Left kidney (tissue), 2 donors: Measurements from ENCODE around the gene LMF2. TPM values are rescaled to one million over a fixed set of nuclear protein-coding genes. Genes with fewer than 3 reads are reported as not detected.

Experiments used
- DNase-seq: peaks from one replicate; pipeline ENCODE4 v3.0.0-alpha.2; 2013
- polyA plus RNA-seq: library from polyadenylated mRNA; unstranded; fragments of 120-200 nt; gene quantifications from one replicate; pipeline ENCODE4 v1.2.1, GENCODE V29; 2013; ENCODE audit not compliant: insufficient read length

LMF2 gene
- polyA plus RNA-seq, 1 donor, result 36.1 TPM

DNA sequence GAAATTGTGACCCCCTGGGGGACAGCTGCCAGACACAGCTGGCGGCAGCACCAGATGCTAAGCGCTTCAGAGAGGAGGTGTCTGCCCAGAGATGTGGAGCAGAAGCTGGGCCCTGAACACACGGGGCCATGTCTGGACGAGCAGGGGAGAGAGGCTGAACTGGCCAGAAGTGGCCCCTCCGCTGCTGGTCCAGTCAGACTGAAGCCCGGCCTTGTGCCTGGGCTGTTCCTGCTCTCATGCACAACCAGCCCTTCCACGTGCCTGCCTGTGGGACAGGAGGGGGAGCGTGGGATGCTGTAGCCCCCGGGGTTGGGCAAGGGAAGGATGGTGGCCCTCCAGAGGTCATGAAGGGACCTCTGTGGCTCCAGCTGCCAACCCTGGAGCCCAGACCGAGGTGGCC lies 24.4 kb downstream of the LMF2 start:
- DNase-seq, result no peak

DNA sequence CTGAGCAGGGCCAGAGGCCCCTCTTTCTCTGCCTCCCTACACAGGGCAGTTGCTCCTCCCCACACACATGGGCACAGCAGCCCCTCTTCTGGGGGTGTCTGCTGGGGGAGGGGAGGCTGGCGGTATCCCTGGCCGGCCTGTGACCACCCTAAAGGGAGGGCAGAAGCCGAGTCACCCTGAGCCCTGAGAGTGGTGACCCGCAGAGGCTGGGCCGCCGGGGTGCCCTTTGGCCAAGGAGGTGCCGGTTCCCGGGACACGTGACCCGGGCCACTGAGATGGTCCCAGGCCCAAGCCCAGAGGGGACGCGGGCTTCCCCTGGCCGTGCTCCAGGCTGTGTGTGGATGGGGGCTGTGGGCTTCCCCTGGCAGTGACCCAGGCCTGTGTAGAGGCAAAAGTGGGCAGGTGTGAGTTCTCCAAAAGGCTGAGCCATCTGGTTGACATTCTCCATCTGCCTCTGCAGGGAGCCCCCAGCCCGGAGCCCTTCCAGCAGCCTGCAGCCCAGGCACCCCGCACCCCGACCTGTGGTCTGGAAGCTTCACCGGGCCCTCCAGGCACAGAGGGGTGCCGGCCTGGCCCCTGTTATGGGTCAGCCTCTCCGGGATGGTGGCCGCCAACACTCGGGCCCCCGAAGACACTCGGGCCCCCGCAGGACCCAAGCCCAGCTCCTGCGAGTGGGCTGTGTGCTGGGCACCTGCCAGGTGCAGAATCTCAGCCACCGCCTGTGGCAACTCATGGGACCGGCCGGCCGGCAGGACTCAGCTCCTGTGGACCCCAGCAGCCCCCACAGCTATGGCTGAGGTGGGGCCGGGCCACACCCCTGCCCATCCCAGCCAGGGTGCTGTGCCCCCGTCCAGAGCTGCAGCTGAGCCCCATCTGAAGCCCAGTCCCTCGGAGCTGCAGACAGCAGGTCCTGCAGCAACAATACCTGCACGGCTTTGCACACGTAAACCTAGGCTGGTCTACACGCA lies 25.1 kb downstream of the LMF2 start:
- no peak for DNase-seq

DNA sequence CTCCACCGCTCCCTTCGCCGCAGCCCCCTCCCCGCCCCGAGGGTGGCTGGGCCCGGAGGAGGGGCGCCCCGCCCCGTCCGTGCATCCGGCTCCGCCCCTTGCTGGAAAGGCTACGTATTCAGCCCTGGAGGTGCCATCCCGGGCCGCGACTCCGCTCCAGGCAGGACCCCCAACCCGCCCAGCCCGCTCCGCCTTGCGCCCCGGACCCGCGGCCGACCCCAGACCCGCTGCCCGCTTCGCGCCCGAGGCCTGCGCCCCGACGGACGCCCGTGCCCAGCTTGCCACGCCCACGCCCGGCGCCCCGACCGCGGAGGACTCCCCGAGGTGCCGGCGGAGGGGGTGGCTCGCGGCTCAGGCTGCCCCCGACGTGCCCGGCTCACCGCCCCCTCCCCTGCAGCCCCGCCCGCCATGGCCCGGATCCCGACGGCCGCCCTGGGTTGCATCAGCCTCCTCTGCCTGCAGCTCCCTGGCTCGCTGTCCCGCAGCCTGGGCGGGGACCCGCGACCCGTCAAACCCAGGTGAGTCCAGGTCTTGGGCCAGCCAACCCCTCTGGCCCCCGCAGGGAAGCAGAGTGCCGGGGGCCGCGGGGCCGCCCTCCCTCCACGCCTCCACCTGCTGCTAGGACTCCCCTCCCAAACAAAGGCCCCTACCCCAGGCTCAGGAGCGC lies 25.9 kb downstream of the LMF2 start, which contains the start of gene ADM2:
Gene ADM2, plus strand, starts transcription at position 104 of the 667 bp plus-strand sequence. Its CDS starts 305 bp downstream, at position 409.
- no peak for DNase-seq

DNA sequence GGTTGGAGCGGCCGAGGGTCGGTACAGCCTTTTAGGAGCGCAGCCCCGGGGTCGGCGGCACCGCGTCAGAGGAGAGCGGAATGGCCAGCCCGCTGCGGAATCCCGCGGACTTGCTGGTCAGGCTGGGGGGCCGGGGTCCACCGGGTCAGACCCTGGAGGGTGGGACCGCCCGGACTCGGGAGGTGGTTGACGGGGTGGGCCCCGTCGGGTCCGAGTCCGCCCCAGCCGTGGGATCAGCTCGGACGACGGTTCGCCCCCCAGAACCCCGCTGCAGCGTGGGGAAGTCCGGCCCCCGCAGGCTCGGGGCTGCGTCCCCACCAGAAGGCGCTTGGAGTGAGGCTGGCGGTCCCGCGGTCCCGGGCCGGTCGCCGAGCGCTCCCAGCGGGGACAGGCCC lies 26.5 kb downstream of the LMF2 start:
- no peak for DNase-seq

DNA sequence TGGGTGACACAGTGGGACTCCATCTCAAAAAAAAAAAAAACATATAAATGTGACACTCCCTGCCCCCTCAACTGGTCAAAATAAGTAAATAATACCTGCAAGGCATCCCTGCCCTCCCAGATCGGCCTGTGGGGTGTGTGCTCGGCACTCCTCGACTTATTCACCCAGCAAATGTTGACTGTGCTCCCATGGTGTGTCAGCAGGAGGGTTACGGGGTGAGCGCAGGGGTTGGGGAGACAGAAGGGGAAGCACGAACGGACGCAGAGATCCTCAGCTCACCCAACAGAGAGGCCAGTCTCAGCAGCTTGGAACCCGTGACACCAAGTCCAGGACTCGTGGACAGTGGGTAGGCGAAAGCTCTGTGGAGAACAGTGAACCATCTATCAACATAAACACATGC lies 27.8 kb downstream of the LMF2 start:
- DNase-seq, result no peak

DNA sequence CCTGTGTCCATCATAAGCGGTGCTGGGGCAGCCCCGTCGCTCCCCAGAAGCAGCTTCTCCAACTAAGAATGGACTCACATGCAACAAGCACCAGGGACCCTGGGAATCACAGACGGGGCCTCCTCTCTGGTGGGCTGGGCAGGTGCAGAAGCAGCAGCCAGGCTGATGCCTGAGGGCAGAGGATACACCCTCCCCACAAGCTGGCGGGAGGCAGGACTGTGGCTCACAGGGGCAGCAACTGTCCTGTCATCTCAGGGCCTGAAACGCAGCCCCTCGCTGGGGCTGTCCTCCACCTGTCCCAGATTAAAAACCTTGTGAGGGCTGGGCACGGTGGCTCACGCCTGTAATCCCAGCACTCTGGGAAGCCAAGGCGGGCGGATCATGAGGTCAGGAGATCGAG lies 29.6 kb downstream of the LMF2 start:
- DNase-seq, result no peak

DNA sequence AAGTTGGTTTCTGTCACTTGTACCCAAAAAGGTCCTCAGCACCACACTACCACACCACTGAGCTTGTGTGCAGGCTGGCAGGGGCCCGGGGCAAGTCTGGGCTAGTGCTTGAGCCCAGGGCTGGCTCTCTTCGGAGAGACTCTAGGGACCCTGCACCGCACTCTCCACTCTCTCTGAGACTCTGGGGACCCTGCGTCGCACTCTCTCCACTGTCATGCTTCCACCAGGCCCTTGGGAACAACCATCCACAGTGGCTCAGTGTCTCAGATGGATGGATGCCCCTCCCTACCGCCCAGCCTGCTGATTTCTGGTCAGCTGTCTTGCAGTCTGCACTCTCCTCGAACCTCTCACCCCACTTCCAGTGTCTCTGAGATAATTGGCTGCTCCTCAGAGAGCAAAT lies 30.6 kb downstream of the LMF2 start:
- no peak for DNase-seq

DNA sequence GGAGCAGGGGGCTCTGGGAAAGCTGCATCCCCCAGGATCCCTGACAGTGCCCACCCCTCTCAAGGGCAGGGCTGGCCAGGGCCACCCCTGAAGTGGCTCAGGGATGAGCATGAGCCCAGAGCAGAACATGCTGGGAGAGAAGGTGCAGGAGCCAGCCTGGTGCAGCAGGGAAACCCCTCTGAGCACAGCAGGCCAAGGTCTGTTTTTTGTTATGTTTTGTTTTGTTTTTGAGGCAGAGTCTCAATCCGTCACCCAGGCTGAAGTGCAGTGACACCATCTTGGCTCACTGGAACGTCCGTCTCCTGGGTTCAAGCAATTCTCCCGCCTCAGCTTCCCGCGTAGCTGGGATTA lies 31.9 kb downstream of the LMF2 start:
- DNase-seq, result no peak

DNA sequence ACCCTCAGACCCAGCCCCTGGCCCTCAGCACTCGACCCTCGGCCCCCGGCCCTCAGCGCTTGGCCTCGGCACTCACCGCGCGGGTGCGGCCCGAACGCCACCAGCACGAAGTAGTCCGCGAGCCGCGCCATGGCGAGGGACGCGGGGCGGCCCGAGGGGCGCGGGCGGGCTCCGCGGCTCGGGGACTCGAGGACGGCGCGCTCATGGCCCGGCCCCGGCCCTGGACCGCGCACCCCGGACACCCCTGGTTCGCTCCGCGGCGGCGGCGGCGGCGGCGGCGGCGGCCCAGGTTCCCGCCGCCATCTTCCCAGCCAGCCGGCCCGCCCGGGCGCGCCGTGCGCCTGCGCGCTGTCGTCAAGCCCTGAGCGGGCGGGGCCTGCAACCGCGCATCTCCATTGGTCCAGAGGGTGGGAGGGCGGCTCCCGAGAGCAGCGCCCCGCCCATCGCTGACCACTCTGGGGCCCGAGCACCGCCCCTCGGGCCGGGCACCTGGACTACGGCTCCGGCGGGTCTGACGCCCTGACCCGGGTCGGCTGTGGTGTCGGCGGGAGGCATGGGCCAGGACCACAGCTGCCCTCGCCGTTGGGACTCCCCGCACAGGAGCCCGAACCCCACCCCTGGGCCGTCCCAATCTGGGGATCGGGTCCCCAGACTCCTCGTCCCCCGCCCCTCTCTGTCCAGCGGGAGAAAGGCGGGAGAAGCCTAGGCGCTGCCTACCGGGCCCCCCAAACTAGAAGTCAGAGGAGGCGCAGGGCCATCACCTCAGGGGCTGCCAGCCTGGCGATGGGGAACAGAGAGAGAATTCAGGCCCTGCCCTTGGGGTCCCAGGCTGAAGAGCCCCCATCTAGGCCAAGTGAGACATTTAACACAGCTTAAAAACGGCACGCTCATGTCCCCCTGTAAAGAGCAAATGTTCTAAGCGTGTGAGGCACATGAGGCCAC lies 32.5 kb downstream of the LMF2 start, which contains the start of gene SBF1:
Gene SBF1, minus strand, starts transcription at position 326 of the 942 bp plus-strand sequence. Its CDS starts 195 bp downstream, at position 131.
- peak; percentile 89 for DNase-seq

DNA sequence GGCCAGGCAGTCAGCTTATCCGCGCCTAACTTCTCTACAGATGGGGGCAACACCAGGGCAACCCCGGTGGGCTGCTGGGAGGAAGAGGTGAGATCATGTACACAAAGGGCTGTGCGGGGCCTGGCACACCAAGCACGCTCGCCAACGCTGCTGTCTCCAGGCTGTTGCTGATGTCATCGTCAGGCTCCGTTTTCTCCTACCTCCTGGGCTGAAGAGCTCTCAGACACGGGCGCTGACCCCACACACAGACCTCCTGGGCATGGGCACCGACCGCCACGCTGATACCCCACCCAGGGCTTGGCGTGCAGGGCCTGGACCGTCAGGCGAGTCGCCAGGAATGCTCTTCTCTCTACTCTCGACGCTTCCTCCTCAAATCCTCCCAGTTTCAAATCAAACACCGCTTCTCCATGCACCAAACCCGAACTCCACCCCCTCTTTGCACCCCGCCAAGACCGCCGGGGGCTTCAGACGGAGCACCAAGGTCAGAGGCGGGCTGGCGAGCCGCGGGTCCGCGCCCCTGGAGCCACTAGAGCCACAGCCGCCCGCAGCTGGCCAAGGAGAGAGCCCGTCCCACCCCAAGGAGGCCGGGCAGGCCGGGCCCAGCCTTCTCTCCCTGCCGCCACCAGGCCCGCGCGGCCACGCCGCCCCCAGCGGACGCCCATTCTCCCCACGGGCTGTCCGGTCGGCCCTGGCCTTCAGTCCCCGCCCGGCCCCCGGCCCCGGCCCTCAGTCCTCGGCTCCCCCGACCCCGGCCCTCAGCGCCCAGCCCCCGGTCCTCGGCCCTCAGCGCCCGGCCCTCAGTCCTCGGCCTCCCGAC lies 33.4 kb downstream of the LMF2 start:
- no peak for DNase-seq

DNA sequence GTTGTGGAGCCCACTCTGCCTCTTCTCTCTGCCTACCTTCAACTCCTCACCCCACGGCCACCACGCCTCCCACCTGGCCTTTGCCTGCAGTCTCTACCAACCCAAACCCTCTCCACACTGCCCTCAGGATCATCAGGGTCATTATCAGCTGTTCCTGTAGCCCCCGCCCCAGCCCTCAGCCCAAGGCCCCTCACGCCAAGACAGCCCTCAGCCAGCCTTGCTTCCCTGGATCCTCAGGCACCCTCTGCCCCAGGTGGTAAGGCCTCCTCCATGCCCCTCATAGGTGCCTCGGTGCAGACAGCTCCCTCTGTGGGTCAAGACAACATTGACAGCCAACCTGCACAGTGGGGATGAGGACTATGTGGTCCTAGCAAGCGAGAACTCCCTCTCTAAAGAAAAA lies 34.4 kb downstream of the LMF2 start:
- no peak for DNase-seq

DNA sequence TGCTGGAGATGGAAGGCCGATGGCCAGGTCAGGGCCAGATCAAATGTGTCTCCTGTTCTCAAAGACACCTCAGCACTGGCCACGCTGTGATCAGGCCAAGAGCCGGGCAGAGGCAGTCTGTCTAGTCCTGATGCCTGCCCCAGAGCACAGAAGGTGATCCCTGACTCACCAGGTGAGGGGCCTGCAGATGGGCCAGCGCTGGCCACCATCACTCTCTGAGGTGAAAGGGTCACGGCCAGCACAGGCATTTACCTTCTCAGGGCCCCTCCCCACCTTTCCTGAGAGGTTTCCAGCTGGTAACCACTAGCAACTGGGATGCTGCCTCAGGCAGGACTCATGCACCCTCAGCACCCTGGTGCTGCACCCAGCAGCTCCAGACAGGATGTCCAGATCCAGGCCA lies 35.5 kb downstream of the LMF2 start:
- no peak for DNase-seq

DNA sequence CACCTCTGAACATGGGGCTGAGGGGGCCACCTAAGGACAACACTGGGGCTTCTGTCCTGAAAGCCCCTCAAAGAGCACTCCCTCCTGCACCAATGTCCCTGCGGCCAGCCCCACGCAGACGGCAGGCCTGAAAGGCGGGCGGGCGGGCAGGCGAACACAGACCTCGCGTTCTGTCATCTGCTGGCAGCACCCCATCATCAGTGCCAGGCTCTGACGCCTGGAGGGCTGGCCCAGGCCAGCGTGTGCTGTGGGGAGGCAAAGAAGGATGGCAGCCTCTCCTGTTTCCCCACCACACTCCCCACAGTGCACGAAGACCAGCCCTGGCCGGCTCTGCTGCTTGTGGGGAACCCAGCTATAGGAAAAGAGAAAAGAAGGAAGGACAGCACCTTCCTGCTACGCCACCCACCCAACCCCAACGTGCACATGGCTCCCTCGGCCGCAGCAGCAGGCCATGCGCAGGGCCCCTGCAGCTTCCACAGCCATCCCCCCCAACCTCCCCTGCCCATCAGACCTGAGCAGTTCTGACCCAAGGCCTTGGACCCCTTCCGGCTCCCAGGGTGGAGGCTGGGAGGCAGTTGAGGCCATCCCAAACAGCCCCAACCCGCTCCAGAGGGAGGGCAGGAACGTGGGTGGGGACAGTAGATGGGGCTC lies 36.2 kb downstream of the LMF2 start:
- DNase-seq, result no peak

DNA sequence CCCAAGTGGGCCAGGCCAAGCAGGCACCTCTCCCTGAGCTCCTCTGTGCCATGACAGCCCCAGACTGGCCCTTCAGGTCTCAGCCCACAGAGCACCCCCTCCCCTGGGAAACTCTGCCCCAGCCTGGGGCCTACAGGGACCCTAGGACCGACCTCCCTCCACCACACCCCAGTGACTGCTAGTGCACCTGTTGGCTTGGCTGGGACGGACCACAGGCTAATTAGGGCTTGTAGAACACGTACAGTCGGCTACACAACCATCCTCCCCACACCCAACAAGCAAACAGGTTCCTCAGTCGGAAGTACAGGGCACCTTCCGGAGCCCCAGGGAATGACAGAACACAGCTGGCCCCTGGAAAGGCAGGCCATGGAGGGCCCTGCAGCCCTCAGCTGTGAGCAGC lies 37.0 kb downstream of the LMF2 start:
- no peak for DNase-seq

DNA sequence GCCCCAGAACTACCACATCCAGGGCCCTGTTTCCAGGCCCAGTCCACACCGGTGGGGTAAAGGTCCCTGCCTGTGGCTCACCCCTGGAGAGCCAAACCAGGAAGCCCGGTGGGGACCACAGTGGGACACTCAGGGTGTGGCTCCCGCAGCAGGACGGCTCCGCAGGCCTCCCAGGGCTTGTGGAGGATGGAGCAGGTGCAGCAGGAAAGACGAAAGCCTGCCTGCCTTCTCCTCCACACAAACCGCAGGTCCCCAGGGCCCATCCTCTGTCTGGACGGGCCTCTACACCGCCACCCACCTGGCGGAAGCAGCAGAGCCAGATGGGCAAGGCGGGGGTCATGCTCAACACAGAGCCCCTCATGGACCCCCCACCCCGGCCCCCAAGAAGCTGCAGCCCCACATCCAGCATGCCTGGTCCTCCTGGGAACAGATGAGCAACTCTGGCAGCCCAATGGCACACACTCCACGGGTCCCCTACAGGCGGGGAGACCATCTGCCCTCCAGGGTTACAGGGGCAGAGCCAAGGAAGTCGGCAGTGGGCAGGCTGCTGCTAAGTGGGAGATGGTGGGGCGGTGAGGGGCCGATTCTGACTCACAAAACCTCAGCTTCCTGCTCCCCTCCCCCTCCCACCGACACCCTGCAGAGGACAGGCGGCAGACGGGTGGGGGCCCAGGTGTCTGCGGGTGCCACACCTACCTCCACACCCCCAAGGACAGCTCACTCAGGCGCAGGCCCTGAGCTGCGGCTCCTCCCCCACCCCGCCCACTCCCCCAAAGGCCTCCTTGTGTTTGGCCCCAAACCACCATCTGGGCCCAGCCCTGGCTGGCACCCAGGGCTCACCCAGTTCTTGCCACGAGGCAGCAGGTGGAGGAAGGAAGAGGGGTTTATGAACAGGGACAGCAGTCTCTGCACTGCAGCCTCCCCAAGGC lies 37.9 kb downstream of the LMF2 start:
- no peak for DNase-seq

DNA sequence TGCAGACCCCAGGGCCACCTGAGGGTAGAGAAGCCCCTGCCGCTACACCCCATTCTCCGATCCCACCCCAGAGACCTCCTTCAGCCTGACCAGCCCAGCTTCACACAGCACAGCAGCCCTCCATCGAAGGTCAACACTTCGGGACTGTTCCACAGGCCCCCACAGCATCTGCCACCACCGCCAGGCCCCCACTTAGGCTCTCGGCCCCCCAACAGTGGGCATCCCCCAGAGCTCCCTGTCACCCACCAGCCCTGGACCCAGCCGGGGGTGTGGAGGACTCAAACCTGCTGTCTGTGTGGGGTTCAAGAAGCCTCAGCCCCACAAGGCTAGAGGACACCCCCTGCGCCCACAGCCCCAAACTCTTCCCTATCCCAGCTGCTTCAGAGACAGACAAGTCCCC lies 38.9 kb downstream of the LMF2 start:
- DNase-seq, result no peak

DNA sequence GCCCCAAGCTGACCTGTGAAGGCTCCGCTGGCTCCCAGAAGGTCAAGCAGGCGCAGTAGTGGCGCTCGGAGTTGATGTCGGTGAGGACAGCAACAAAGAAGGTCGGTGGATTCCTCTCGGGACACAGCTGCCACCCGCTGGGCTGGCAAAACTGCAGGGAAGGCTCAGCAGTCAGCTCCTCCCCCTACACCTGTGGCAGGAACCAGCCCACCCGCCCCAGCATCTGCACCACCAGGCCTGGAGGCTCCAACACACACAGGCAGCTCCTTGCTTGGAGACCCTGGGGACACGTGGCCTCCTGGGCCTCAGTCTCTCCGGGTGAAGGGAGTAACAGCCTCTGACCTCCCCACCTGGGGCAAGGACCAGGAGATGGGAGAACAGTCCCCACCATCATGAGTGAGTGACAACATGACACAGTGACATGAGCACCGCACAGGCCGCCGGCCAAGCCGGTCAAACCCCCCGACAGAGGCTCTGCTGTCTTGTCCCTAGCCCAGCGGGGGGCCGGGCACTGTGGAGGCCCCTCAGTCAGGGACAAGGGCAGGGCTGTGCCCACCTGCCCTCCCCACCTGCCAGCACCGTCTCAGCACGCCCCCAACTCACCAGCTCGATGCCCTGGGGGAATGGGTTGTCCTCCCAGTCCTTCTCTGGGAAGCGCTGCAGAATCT lies 39.6 kb downstream of the LMF2 start:
- DNase-seq, result no peak

DNA sequence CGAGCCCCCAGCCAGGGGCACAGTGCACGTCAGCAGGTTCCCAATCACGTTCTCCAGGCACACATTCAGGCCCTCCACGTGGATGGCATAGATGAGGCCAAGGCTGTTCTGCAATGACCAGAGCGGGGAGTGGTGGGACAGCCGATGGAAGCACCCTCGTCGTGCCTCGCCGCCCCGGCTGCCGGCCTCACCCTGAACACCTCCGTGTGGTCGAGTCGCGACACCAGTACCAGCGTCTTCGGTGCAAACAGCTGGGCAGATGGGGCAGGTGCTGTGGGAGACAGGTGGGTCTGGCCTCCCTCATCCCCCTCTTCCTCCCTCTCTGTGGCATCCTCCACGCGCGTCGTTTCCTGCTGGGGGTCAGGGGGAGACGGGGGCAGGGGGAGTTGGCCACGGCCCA lies 40.2 kb downstream of the LMF2 start:
- DNase-seq, result no peak
